ENCODE measurements around the gene PTGES. TPM values are rescaled to one million over a fixed set of nuclear protein-coding genes. Genes with fewer than 3 reads are reported as not detected.

Gene PTGES, protein sequence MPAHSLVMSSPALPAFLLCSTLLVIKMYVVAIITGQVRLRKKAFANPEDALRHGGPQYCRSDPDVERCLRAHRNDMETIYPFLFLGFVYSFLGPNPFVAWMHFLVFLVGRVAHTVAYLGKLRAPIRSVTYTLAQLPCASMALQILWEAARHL
- total RNA-seq (2022; extraction: Qiagen RNA extraction): 146 to 175 TPM (median 148 TPM) in 5 replicates

DNA sequence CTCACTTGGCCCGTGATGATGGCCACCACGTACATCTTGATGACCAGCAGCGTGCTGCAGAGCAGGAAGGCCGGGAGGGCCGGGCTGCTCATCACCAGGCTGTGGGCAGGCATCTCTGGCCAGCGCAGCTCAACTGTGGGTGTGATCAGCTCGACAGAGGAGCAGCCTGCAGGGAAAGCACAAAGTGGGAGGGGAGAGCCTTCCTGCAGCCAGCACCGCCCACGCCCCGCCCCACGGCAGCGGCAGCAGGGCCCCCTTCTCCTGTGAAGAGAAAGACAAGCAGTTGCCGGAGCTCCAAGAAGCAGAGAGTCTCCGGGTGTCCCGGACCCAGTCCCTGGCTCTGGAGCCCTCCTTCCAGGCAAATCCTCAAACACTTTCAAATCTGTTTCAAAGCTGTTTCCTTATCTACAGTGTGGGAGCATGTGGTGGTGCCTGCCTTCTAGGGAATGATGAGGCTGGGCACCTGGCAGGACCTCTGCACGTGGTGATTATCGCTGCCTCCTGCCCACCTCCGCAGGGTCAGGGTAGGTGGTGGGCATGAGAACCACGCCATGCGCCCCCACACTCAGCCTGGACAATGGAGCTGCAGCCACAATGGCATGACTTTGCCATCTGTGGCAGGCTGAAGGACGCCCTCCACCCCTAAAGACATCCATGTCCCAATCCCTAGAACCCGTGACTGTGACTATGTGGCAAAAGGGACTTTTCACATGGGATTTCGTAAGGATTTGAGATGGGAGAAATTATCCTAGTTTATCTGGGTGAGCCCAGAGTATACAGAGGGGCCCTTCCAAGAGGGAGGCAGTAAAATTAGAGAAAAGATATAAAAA, at the start of gene PTGES:
TSS of gene PTGES (minus strand) at position 143 of the 830 bp plus-strand sequence. CDS start at position 113, 30 bp downstream.

Other genes starting within 250 kb of the PTGES start
- 0.36 TPM in 1 of 5 replicates, not detected in the others for gene C9orf50, start 131.9 kb downstream of the PTGES start, total RNA-seq (2022; extraction: Qiagen RNA extraction)
- gene NTMT1, start 126.9 kb downstream of the PTGES start, total RNA-seq (2022; extraction: Qiagen RNA extraction): 81.2 to 104 TPM (median 87.7 TPM) in 5 replicates
- 20.0 to 26.4 TPM (median 25.9 TPM) in 5 replicates for gene ASB6, start 110.9 kb downstream of the PTGES start, total RNA-seq (2022; extraction: Qiagen RNA extraction)
- gene PRRX2, start 87.4 kb downstream of the PTGES start, total RNA-seq (2022; extraction: Qiagen RNA extraction): 5.4 to 9.8 TPM (median 9.4 TPM) in 5 replicates
- 21.4 to 26.4 TPM (median 24.9 TPM) in 5 replicates for gene TOR1B, start 50.1 kb upstream of the PTGES start, total RNA-seq (2022; extraction: Qiagen RNA extraction)
- 58.4 to 66.1 TPM (median 61.8 TPM) in 5 replicates for gene TOR1A, start 71.1 kb upstream of the PTGES start, total RNA-seq (2022; extraction: Qiagen RNA extraction)
- gene C9orf78, start 82.2 kb upstream of the PTGES start, total RNA-seq (2022; extraction: Qiagen RNA extraction): 48.3 to 52.6 TPM (median 51.2 TPM) in 5 replicates
- 4.1 to 6.0 TPM (median 5.1 TPM) in 5 replicates for gene USP20, start 82.4 kb upstream of the PTGES start, total RNA-seq (2022; extraction: Qiagen RNA extraction)